Nephron progenitor cell (in vitro differentiated cells): ENCODE results near the gene TIAM1.

Source experiments
- DNase-seq: peaks from one replicate; pipeline ENCODE4 v3.0.0; 2021
- H3K27ac Mint-ChIP-seq: 2 replicates; pipeline ENCODE4 v1.8.0; 2021; ENCODE audit warnings: mild to moderate bottlenecking, moderate library complexity, mixed read lengths
- H3K27me3 Mint-ChIP-seq: 2 replicates; pipeline ENCODE4 v1.8.0; 2021; ENCODE audit warnings: mild to moderate bottlenecking, low read depth, mixed read lengths; ENCODE audit not compliant: poor library complexity
- H3K36me3 Mint-ChIP-seq: 2 replicates; pipeline ENCODE4 v1.8.0; 2021; ENCODE audit warnings: low read depth, mixed read lengths
- H3K4me1 Mint-ChIP-seq: 2 replicates; pipeline ENCODE4 v1.8.0; 2021; ENCODE audit warnings: mixed read lengths
- H3K4me3 Mint-ChIP-seq: 2 replicates; pipeline ENCODE4 v1.8.0; 2021; ENCODE audit warnings: mild to moderate bottlenecking, moderate library complexity, mixed read lengths
- H3K9me3 Mint-ChIP-seq: 2 replicates; pipeline ENCODE4 v1.8.0; 2021; ENCODE audit warnings: mild to moderate bottlenecking, moderate library complexity, mixed read lengths
- CTCF ChIP-seq: fragments of 200-600 bp; sonication (generic); IDR thresholded peaks from 2 replicates; pipeline ENCODE4 v1.5.0; 2021; ENCODE audit warnings: antibody characterized with exemption

TIAM1 gene

GRCh38 chr21:31162079-31162699 is 181.9 kb downstream of the TIAM1 start:
- H3K27me3 Mint-ChIP-seq, result no peaks in the 10 kb centered on the region
- DNase-seq, result no peak
- no peak overlapping the region for H3K4me3 Mint-ChIP-seq
- peaks cover 36% of the 10 kb centered on the region for H3K4me1 Mint-ChIP-seq
- H3K27ac Mint-ChIP-seq, result peak overlapping the region; percentile 86
- no peak for TF ChIP-seq CTCF
- peaks cover 50% of the 10 kb centered on the region for H3K36me3 Mint-ChIP-seq
- H3K9me3 Mint-ChIP-seq, result peaks cover 11% of the 10 kb centered on the region

- H3K4me3 Mint-ChIP-seq, result peak overlapping the region; percentile 80
- peaks cover 59% of the 10 kb centered on the region for H3K36me3 Mint-ChIP-seq
- peak; percentile 23 for DNase-seq
- H3K4me1 Mint-ChIP-seq, result peaks cover 36% of the 10 kb centered on the region
- no peak overlapping the region for H3K27ac Mint-ChIP-seq
- H3K9me3 Mint-ChIP-seq, result peaks cover 21% of the 10 kb centered on the region
- H3K27me3 Mint-ChIP-seq, result no peaks in the 10 kb centered on the region
- no peak for TF ChIP-seq CTCF
These were observed 182.9 kb downstream of the TIAM1 start for GRCh38 chr21:31161157-31161556.

GRCh38 chr21:31159808-31160207 is 184.3 kb downstream of the TIAM1 start:
- no peaks in the 10 kb centered on the region for H3K27me3 Mint-ChIP-seq
- no peak for DNase-seq
- peaks cover 28% of the 10 kb centered on the region for H3K9me3 Mint-ChIP-seq
- TF ChIP-seq CTCF, result no peak
- H3K36me3 Mint-ChIP-seq, result peaks cover 61% of the 10 kb centered on the region
- H3K4me1 Mint-ChIP-seq, result peaks cover 36% of the 10 kb centered on the region
- peak overlapping the region; percentile 80 for H3K4me3 Mint-ChIP-seq
- no peak overlapping the region for H3K27ac Mint-ChIP-seq

GRCh38 chr21:31158789-31159581 is 185.1 kb downstream of the TIAM1 start:
- TF ChIP-seq CTCF, result no peak
- DNase-seq, result no peak
- Mint-ChIP-seq H3K4me1 (peaks cover 36% of the 10 kb centered on the region), H3K27ac (peak overlapping the region; percentile 7), H3K27me3 (no peaks in the 10 kb centered on the region), H3K4me3 (no peak overlapping the region), H3K9me3 (peaks cover 31% of the 10 kb centered on the region), H3K36me3 (peaks cover 61% of the 10 kb centered on the region)

GRCh38 chr21:31157756-31158155 is 186.3 kb downstream of the TIAM1 start:
- Mint-ChIP-seq H3K9me3 (peaks cover 33% of the 10 kb centered on the region), H3K27ac (no peak overlapping the region), H3K27me3 (no peaks in the 10 kb centered on the region), H3K36me3 (peaks cover 65% of the 10 kb centered on the region), H3K4me1 (peaks cover 34% of the 10 kb centered on the region), H3K4me3 (no peak overlapping the region)
- no peak for TF ChIP-seq CTCF
- DNase-seq, result no peak
